Inflammatory macrophage treated with lipopolysaccharide for 4 hours (primary cell): Measurements from ENCODE around the gene PARL.
A peak's percentile ranks its signal among the peaks of the same experiment; 100 is the strongest.

Experiments used
- DNase-seq: peaks from one replicate; pipeline ENCODE4 v3.0.0-alpha.2; 2020

PARL gene

GRCh38 chr3:183845608-183846288 is 38.9 kb downstream of the PARL start:
- DNase-seq: peak; percentile 7

GRCh38 chr3:183845090-183845489 is 39.6 kb downstream of the PARL start:
- DNase-seq: no peak

DNA sequence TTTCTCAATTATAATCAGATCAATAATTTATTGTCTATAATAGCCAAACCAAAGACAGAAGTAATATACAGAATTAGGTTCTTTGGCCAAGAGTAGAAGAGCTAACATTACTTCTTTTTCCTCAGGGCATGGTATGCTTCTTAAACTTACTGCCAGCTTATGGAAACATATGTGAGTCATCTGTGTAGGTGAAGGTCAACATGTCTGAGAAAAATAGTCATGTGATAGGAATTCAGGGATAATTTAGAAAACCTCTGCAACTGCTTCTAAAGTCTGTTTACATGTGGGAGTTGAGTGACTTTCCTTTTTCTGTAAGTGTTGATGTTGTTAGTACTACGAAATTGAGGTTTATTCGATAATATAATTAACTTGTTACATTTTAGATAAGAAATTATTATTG is 40.1 kb downstream of the PARL start:
- peak; percentile 59 for DNase-seq

GRCh38 chr3:183839751-183840150 is 44.9 kb downstream of the PARL start:
- DNase-seq: no peak

DNA sequence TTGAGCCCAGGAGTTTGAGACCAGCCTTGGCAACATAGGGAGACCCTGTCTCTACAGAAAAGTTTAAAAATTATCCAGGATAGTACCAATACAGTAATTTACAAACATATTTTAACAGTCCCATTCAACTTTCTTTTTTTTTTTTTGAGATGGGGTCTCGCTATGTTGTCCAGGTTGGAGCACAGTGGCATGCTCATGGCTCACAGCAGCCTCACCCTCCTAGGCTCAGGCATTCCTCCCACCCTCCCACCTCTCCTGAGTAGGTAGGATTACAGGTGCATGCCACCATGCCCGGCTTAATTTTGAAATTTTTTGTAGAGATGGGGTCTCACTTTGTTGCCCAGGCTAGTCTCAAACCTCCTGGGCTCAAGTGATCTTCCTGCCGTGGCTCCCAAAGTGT is 46.8 kb downstream of the PARL start:
- DNase-seq: no peak

DNA sequence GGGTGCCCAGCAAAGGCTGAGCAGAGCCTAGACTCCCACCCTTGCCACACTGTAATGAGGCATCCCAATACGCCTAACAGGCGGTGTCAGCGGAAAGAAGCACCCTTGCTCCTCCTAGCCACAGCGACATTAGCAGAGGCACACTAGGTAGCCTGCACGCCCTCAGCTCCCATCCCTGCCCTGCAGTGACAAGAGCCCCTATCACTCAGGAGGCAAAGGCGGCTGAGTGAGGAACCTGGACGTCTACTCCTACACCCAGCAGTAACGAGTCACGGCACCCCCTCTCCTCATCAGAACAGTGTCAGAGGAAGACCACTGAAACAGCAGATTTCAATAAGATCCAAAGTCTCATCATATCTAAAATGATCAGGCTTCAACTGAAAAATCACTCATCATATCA is 47.3 kb downstream of the PARL start:
- DNase-seq: no peak

GRCh38 chr3:183833516-183833915 is 51.2 kb downstream of the PARL start:
- DNase-seq: no peak

GRCh38 chr3:183830187-183830586 is 54.5 kb downstream of the PARL start:
- no peak for DNase-seq

GRCh38 chr3:183829466-183829865 is 55.2 kb downstream of the PARL start:
- no peak for DNase-seq

- DNase-seq: no peak
Observed at GRCh38 chr3:183828538-183828870, 56.2 kb downstream of the PARL start.

- no peak for DNase-seq
Observed at GRCh38 chr3:183827809-183828537, 56.7 kb downstream of the PARL start.

DNA sequence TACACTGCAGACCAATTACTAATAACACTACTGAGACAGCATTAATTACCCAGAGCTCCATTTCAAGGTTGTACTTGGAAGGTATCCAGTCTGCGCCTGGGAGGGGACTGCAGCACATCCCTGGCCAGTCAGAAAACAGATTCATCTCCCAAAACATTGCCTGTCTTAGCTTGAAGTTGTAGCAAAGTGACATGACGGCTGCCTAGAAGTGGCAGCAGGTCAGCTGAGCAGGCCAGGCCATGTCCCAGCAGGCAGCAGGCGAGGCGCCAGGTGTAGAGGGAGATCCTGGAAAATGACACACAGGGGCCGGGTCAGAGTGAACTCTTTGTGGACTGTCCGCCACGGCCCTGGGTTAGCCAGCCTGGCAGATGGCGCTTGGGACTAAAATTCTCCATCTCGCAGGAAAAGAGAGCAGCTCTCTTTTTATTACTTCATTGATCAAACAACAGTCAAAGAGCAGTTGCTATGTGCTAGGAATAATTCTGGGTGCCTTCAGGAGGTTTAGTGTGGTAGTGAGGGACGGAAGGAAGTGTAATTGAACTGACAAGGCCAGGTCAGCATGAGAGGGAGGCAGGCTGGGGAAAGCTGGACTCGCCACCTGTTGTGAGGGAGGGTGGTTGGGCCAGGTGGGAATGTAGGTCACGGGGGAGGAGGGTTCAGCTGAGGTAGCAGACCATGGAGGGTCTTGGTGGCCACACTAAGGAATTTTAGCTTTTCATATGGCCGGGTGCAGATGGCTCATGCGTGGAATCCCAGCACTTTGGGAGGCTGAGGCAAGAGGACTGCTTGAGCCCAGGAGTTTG is 58.0 kb downstream of the PARL start:
- no peak for DNase-seq

DNA sequence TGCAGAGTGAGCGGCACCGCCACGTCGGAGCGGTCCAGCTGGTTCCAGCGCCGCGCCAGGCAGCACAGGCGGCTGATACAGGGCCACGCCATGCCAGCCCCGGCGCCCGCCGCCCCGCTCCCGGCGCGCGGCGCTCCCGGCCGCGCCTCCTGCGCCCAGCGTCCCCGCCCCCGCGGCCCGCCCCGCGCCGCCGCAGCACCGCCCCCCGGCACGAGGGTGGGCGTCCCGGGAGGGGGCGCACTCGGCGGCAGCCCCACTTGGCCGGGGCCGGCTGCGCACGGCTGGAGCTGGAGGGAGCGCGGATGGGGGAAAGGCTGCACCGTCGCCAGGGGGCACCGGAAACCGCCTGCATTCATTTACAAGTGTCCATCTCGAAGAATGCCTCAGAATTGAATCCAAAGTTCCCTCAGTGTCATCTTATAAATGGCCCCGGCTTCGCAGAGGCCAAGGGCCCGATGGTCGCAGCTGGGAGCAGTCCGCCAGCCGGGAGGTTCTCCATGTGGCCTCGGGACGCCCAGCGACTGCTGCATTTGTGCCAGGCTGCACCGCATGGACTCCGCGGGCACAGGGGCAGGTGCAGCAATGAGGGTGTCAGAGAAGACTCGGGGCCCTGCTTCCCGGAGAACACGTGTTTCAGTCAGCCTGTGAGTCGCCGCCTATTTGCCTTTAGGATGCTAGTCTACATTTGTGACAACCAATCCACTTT is 59.1 kb downstream of the PARL start, which contains the start of gene MAP6D1:
MAP6D1 (minus strand) TSS at position 122 of the 706 bp plus-strand sequence; CDS start at position 92, 30 bp downstream.
- peak; percentile 48 for DNase-seq

GRCh38 chr3:183824761-183825455 is 59.8 kb downstream of the PARL start:
- DNase-seq: peak; percentile 10

DNA sequence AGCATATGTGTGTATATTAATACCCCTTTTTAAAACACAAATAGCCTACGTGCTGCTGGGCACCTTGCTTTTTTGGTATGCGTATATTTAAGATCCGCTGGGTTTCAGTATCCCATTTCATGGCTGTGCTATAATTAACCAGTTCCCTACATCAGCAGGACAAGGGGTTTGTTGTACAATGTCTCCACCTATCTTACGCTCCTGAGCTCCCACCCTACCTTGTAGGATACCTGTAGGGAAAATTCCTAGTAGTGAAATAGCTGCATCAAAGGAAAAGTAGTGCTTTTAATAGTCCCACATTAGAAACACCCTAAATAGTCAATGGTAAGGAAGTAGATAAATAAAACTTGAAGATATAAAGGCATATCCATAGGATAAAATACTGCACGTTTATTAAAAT is 60.7 kb downstream of the PARL start:
- no peak for DNase-seq

GRCh38 chr3:183822631-183823030 is 62.0 kb downstream of the PARL start:
- DNase-seq: no peak

DNA sequence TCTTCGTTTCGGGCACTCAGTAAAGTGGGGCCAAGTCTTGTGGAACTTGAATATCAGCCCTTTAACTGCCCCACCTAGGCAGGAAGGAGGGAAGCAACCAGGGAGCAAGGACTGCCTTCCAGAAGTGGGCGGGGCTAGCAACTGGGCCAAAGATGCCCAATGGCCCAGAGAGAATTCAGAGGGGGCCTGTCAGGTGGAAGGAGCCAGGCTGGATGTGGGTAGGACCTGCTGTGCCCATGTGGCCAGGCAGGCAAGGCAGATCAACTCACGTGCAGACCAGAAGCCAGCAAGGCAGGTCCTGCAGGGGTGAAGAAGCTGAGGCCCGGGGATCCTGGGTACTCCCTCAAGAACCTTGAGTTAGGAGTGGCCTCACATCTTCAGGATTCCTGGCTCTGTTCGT is 64.8 kb downstream of the PARL start:
- no peak for DNase-seq

DNA sequence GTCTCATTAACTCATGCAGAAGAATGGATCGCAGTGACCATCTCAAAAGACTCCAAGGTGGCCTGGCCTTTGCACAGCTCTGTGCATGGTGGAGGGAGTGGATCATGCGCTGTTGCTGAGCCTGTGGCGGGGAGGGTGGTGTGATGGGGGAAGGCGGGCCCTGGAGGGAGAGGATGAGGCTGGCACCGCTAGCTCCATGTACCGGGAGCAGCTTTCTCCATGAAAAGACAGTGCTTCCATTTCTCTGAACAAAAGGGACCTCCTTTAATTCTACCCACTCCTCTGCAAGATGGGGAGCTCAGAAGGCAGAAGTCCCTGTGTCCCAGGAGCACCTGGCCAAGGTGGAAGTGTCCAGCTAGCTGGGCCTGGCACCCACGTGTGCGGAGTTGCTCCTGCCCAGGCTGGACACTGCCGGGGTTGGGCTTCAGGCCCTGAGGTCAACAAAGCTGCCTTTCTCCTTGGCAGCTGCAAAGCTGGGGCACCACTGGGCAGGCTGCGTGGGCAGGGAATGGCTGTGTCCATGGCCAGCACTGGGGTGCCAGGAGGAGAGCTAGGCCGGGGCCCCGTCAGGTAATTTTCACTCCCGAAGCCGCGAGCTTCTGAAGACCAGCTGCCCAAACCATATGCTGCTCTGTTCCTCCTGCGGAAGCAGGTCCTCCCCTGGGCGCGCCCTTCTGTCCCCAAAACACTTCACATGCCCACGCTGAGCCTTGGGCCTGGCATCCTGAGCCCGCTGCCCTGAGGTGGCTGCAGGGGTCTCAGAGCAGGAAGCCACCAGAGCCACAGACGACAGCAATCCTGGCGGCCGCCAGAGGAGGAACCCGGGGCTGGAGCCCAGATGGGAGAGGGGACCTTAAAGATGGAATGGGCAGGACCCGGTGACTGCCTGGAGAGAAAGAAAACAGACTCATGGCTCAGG is 65.7 kb downstream of the PARL start:
- no peak for DNase-seq

- DNase-seq: no peak
Observed at GRCh38 chr3:183818041-183818620, 66.5 kb downstream of the PARL start.

- no peak for DNase-seq
Observed at GRCh38 chr3:183817639-183818038, 67.0 kb downstream of the PARL start.
